Left ventricle myocardium inferior (tissue), 1 donor: Measurements from ENCODE around the gene PTPRN2. TPM values are rescaled to one million over a fixed set of nuclear protein-coding genes. Genes with fewer than 3 reads are reported as not detected.
A peak's percentile ranks its signal among the peaks of the same experiment; 100 is the strongest.

Experiments used
- DNase-seq: peaks from one replicate; pipeline ENCODE4 v3.0.0-alpha.2; 2020
- H3K27ac ChIP-seq: fragments of 200-600 bp; replicated peaks from 2 replicates; pipeline ENCODE4 v1.8.0; 2021
- H3K27me3 ChIP-seq: fragments of 200-600 bp; 2 replicates; pipeline ENCODE4 v1.8.0; 2021; ENCODE audit warnings: low read depth
- H3K36me3 ChIP-seq: fragments of 200-600 bp; 2 replicates; pipeline ENCODE4 v1.8.0; 2021
- H3K4me1 ChIP-seq: fragments of 200-600 bp; 2 replicates; pipeline ENCODE4 v1.8.0; 2021
- H3K4me3 ChIP-seq: fragments of 200-600 bp; 2 replicates; pipeline ENCODE4 v1.8.0; 2021; ENCODE audit warnings: mild to moderate bottlenecking, moderate library complexity
- H3K9me3 ChIP-seq: fragments of 200-600 bp; replicated peaks from 2 replicates; pipeline ENCODE4 v1.8.0; 2021
- CTCF ChIP-seq: fragments of 200-600 bp; IDR thresholded peaks from 2 replicates; pipeline ENCODE4 v1.8.0; 2021; ENCODE audit warnings: antibody characterized with exemption, mild to moderate bottlenecking, borderline replicate concordance
- intact Hi-C: fragments of 100-400 bp; cut with micrococcal nuclease; formaldehyde crosslinking; loops from one replicate; pipeline ENCODE4 v1.11.0; 2022
- total RNA-seq: library from RNA; stranded (reverse); fragmentation: NEBNext Ultra II Directional; extraction: Animal tissue kit (Norgen Biotek cat#: 25700); gene quantifications from one replicate; pipeline ENCODE4 v1.2.1, GENCODE V29; 2021
- donor health status: DM: no; HTN: yes; CAD: no; lungs with severe emphysema.

PTPRN2 gene
- total RNA-seq, 1 donor from 2014 or later: 1.3 TPM

- Histone ChIP-seq H3K4me1 (no peaks in the 10 kb centered on the region), H3K9me3 (peaks cover 8% of the 10 kb centered on the region), H3K27me3 (peaks cover 88% of the 10 kb centered on the region), H3K4me3 (no peak overlapping the region), H3K27ac (no peak overlapping the region), H3K36me3 (no peaks in the 10 kb centered on the region)
- intact Hi-C loops: no loop called here
- TF ChIP-seq CTCF: no peak
- no peak for DNase-seq
These were observed 624.9 kb downstream of the PTPRN2 start for GRCh38 chr7:157962458-157963306.

- no peaks in the 10 kb centered on the region for H3K4me1 ChIP-seq
- no peak for TF ChIP-seq CTCF
- DNase-seq: no peak
- peak overlapping the region; percentile 23 for H3K4me3 ChIP-seq
- intact Hi-C loops: no loop called here
- H3K27ac ChIP-seq: no peak overlapping the region
- H3K9me3 ChIP-seq: peaks cover 8% of the 10 kb centered on the region
- H3K27me3 ChIP-seq: peaks cover 84% of the 10 kb centered on the region
- H3K36me3 ChIP-seq: no peaks in the 10 kb centered on the region
These were observed 625.7 kb downstream of the PTPRN2 start for GRCh38 chr7:157961731-157962457.

DNA sequence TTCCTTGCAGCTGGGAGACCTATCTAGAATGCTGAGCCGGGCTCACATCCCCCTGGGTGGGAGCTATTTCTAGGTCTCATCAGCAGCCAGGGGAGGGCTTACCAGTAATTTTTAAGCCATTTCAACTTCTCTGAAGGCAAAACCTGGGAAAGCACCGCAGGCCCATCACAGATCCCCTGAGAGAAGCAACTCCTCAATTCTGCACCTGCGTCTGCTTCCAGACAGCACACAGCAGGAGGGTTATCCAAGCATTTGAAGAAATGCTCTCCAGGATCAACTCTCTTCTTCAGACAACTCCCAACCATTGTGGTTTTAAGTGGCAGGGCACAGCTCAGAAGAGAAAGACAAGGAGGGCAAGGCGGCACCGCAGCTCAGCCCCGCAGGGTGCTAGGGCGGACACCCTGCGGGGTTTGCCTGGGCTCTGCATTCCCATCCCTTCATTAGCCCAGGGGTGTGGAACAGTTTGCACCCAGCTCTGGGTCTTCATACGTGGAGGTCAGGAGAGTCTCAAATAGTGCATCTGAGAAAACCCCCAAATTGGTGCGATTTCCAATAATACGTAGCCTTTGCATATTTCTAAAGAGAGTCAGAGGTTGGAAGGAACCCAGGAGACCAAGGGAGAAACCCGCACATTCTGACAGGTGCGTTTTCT is 632.1 kb downstream of the PTPRN2 start:
- no peak for TF ChIP-seq CTCF
- intact Hi-C loops: no loop called here
- Histone ChIP-seq H3K27me3 (peaks cover 79% of the 10 kb centered on the region), H3K27ac (no peak overlapping the region), H3K9me3 (peaks cover 12% of the 10 kb centered on the region), H3K4me3 (no peak overlapping the region), H3K4me1 (no peaks in the 10 kb centered on the region), H3K36me3 (no peaks in the 10 kb centered on the region)
- DNase-seq: no peak

GRCh38 chr7:157954901-157955300 is 632.7 kb downstream of the PTPRN2 start:
- intact Hi-C loops: no loop called here
- Histone ChIP-seq H3K9me3 (peaks cover 17% of the 10 kb centered on the region), H3K27ac (no peak overlapping the region)

More at GRCh38 chr7:157954901-157955300, 632.7 kb downstream of the PTPRN2 start:
- Histone ChIP-seq H3K36me3 (no peaks in the 10 kb centered on the region), H3K4me3 (no peak overlapping the region), H3K4me1 (no peaks in the 10 kb centered on the region), H3K27me3 (peaks cover 79% of the 10 kb centered on the region)
- no peak for TF ChIP-seq CTCF
- no peak for DNase-seq
